ENCODE results near the gene SYNE1. TPM values are rescaled to one million over a fixed set of nuclear protein-coding genes. Genes with fewer than 3 reads are reported as not detected.

The SYNE1 gene
- total and polyA plus RNA-seq, 11 donors, result 25.0 to 178 (median 112) TPM

GRCh38 chr6:152121910-152122309 is 515.3 kb downstream of the SYNE1 start:
- Histone ChIP-seq H3K36me3 (peaks cover 0 to 79% (median 61%) of the 10 kb centered on the region in 9 donors), H3K4me1 (peaks cover 0 to 24% (median 5%) of the 10 kb centered on the region in 12 donors), H3K4me3 (no peak overlapping the region), H3K9me3 (no peaks in the 10 kb centered on the region), H3K27me3 (no peaks in the 10 kb centered on the region), H3K27ac (peak overlapping the region in 3 of 12 donors; percentile 8 to 13 (median 8))
- DNase-seq, result no peak
- ATAC-seq, result peak in 3 of 4 donors; percentile 28 to 64 (median 34)
- TF ChIP-seq CTCF (IDR thresholded peaks at IDR 0.05) (no peak), POLR2A (IDR thresholded peaks at IDR 0.05) (no peak)
- intact Hi-C loops (cut with DNase I), result loop anchor here in 8 of 10 donors (5.0 to 10.0 kb wide), 5 partner anchors 355 to 447 kb away; no protein-coding TSS in a partner anchor
- WGBS, 4 donors, result 38 to 56% (median 46%) methylated on average over 3 of the region's 3 CpGs

GRCh38 chr6:152119831-152120230 is 517.3 kb downstream of the SYNE1 start:
- no peak overlapping the region for H3K4me3 ChIP-seq
- H3K4me1 ChIP-seq, result peaks cover 0 to 15% (median 5%) of the 10 kb centered on the region in 12 donors
- intact Hi-C loops (cut with DNase I), result loop anchor here in 8 of 10 donors (5.0 to 10.0 kb wide), 5 partner anchors 353 to 445 kb away; no protein-coding TSS in a partner anchor
- H3K36me3 ChIP-seq, result peaks cover 0 to 60% (median 51%) of the 10 kb centered on the region in 9 donors
- no peak for ATAC-seq
- 73 to 89% (median 80%) methylated on average over 7 of the region's 7 CpGs for WGBS, 4 donors
- TF ChIP-seq POLR2A (IDR thresholded peaks at IDR 0.05) (no peak), CTCF (IDR thresholded peaks at IDR 0.05) (no peak)
- no peak overlapping the region for H3K27ac ChIP-seq
- no peak for DNase-seq
- H3K27me3 ChIP-seq, result no peaks in the 10 kb centered on the region
- H3K9me3 ChIP-seq, result no peaks in the 10 kb centered on the region

- Histone ChIP-seq H3K27ac (no peak overlapping the region), H3K36me3 (peaks cover 0 to 50% (median 44%) of the 10 kb centered on the region in 9 donors), H3K4me1 (peaks cover 0 to 15% (median 5%) of the 10 kb centered on the region in 12 donors), H3K27me3 (no peaks in the 10 kb centered on the region), H3K9me3 (no peaks in the 10 kb centered on the region), H3K4me3 (no peak overlapping the region)
- DNase-seq (no peak), ATAC-seq (peak in 2 of 4 donors; percentile 35)
- TF ChIP-seq CTCF (IDR thresholded peaks at IDR 0.05), result peak in 5 of 12 donors; percentile 6 to 34 (median 14)
- no peak for TF ChIP-seq POLR2A (IDR thresholded peaks at IDR 0.05)
- 87 to 91% (median 90%) methylated on average over 5 of the region's 5 CpGs for WGBS, 4 donors
- intact Hi-C loops (cut with DNase I), result no loop called here
These were observed 518.5 kb downstream of the SYNE1 start for GRCh38 chr6:152118678-152119077.

GRCh38 chr6:152118224-152118623 is 518.9 kb downstream of the SYNE1 start:
- DNase-seq, result no peak
- intact Hi-C loops (cut with DNase I), result no loop called here

More at GRCh38 chr6:152118224-152118623, 518.9 kb downstream of the SYNE1 start:
- Histone ChIP-seq H3K27me3 (no peaks in the 10 kb centered on the region), H3K4me3 (no peak overlapping the region), H3K36me3 (peaks cover 0 to 46% (median 39%) of the 10 kb centered on the region in 9 donors), H3K9me3 (no peaks in the 10 kb centered on the region), H3K4me1 (peaks cover 0 to 16% (median 5%) of the 10 kb centered on the region in 12 donors), H3K27ac (no peak overlapping the region)
- TF ChIP-seq CTCF (IDR thresholded peaks at IDR 0.05), result no peak
- TF ChIP-seq POLR2A (IDR thresholded peaks at IDR 0.05), result no peak
- 93 to 99% (median 97%) methylated on average over 3 of the region's 3 CpGs for WGBS, 4 donors
- no peak for ATAC-seq

Data from heart left ventricle (tissue), 16 donors.